ENCODE results near the gene TMIE.

DNA sequence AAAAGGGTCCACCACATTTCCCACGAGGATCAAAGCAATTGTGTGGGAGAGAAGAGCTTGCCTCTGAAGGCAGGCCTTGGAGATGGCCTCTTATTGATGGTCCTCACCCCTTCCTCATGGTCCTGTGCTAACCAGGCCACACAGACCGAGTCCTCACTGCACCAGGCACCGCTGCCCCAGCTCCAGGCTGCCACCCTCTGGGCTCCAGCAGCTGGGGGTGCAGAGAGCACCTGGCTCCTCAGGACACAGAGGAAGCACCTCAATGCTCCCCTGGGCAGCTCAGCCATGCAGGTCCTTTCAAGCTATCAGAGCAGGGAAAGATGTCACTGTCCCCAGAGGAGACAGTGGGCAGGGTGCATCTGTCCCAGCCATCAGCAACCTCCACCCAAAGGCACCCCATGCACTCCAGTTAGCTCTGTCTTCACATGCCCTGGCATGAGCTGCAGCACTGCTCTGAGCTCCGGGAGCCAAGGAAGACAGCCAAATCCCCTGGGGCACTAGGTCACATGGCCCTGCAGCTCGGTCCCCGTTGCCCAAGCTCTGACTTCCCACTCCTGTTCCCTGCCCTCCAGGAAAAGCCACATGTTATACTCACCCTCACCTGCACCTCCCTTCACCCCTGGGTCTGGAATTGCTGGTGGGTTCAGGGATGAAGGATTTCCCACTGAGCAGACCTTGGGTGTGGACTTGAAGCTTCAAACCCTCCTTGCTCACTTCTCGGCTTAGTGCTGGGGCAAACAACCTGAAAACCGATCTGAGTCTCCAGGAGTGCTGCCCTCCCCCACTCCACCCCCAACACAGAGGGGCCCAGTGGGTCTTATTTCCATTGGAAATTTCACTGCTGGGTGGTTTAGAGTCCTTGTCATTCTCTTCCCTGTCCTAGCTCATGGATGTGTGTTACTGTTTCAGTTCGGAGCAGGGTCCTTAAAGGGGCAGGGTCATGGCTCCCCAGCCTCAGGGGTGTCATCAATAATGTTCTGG, 40.4 kb upstream of the TMIE start:
- TF ChIP-seq, protein P1, sequence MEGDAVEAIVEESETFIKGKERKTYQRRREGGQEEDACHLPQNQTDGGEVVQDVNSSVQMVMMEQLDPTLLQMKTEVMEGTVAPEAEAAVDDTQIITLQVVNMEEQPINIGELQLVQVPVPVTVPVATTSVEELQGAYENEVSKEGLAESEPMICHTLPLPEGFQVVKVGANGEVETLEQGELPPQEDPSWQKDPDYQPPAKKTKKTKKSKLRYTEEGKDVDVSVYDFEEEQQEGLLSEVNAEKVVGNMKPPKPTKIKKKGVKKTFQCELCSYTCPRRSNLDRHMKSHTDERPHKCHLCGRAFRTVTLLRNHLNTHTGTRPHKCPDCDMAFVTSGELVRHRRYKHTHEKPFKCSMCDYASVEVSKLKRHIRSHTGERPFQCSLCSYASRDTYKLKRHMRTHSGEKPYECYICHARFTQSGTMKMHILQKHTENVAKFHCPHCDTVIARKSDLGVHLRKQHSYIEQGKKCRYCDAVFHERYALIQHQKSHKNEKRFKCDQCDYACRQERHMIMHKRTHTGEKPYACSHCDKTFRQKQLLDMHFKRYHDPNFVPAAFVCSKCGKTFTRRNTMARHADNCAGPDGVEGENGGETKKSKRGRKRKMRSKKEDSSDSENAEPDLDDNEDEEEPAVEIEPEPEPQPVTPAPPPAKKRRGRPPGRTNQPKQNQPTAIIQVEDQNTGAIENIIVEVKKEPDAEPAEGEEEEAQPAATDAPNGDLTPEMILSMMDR (IDR thresholded peaks at IDR 0.05) = no peak
- no peak for TF ChIP-seq POLR2AphosphoS5 (IDR thresholded peaks at IDR 0.05)
- TF ChIP-seq POLR2A (IDR thresholded peaks at IDR 0.05) = no peak
- no peak for TF ChIP-seq EP300 (IDR thresholded peaks at IDR 0.05)

Data from suprapubic skin (tissue), 4 donors.